ENCODE data around the gene DENND5B. TPM values are rescaled to one million over a fixed set of nuclear protein-coding genes. Genes with fewer than 3 reads are reported as not detected.
A peak's percentile ranks its signal among the peaks of the same experiment; 100 is the strongest.
"Not testable (repeated sequence)": the region's sequence is repeated elsewhere in the genome, so short reads cannot be mapped to it uniquely, and the experiment has no call there.

The DENND5B gene
- total RNA-seq, 1 donor, result 9.4 TPM

DNA sequence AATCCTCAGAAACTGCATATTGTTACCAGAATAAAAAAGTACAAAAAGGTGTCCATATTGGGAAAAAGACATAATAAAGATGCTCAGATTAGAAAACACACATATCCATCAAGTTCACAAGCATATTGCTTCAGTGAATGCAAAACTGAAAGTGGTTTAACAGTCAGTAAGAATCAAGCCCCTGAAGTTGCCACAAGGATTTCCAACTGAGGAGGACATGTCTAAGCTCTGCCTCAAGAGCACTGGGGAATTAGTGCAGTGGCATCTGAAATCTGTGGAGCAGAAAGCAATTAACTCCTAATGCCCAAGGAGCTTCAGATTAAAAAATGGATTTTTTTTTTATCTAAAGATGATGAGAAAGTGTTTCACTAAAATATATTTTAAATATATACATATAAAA lies 113.2 kb downstream of the DENND5B start:
- DNase-seq (ENCODE audit: low read depth in 2 of 3, low spot score in 2 of 3), result no peak

DNA sequence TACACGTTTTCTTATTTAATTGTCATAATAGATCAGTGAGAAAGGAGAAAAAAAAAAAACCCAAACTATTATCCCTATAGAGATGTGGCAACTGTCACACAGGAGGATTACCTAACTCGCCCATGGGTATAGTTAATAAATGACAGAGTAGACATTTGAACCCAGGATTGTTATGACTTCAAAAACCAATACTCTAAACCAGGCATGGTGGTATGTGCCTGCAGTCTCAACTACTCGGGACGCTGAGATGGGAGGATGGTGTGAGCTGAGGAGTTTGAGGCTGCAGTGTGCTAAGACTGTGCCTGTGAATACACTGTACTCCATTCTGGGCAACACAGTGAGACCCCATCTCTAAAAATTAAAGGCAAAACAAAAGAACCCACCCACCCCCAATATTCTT lies 114.5 kb downstream of the DENND5B start:
- no peak for DNase-seq (ENCODE audit: low read depth in 2 of 3, low spot score in 2 of 3)

DNA sequence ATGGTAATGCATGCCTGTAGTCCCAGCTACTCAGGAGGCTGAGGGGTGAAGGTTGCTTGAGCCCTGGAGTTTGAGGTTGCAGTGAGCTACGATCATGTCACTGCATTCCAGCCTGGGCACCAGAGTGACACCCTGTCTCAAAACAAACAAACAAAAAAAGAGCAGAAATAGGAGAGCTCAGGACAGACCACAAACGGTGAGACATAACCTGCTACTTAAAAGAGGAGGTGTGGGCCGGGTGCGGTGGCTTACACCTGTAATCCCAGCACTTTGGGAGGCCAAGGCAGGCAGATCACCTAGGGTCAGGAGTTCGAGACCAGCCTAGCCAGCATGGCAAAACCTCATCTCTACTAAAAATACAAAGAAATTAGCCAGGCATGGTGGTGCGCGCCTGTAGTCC lies 115.3 kb downstream of the DENND5B start:
- DNase-seq (ENCODE audit: low read depth in 2 of 3, low spot score in 2 of 3), result not testable (repeated sequence)

DNA sequence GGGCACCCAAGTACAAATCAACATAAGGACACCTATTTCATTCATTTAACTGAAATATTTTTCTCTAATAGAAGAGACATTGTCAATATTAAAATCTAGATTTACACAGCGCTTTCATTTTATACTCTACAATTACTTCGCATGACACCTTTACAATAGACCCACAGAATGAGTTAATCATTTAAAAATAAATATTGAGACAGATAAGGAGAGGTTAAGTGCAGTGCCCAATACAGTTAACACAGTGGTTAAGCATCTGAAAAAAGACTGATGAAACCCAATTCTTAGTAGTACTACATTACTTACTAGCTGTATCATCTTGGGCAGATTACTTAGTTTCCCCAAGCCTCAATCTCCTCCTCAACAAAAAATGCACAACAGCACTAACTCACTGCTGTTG lies 116.2 kb downstream of the DENND5B start:
- no peak for DNase-seq (ENCODE audit: low read depth in 2 of 3, low spot score in 2 of 3)

DNA sequence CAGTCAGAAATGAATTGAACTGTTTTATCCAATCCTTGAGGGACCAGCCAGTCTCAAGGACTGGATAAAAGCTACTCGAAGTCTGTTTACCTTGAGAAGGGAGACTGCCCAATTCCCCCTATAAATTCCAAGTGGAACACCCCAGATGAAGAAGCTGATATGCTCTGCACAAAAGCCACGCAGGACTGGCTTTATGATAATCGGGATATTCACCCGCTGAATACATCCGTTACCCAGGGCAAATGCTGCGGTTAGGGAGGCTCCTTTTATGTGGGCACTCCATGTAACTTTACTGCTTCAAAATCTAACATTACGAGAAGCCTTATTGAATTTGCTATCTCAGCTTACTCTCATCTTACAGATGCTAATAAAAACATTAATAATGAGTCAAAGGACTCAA lies 119.1 kb downstream of the DENND5B start:
- no peak for DNase-seq (ENCODE audit: low read depth in 2 of 3, low spot score in 2 of 3)

DNA sequence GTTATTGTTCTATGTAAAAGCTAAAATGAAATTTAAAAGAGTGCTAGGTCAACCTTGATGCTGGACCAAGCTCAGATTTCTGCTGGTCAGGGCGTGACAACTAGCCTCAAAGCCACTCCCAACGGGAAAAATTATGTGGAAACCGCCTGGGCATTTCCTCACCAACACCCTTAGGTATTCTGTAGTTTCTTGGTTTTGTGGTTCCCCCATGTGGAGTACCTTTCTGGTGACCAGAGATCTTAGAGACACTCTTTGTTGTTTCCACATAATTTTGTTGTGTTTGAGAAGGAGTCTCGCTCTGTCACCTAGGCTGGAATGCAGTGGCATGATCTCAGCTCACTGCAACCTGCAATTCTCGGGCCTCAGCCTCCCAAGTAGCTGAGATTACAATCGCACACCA lies 119.9 kb downstream of the DENND5B start:
- no peak for DNase-seq (ENCODE audit: low read depth in 2 of 3, low spot score in 2 of 3)

DNA sequence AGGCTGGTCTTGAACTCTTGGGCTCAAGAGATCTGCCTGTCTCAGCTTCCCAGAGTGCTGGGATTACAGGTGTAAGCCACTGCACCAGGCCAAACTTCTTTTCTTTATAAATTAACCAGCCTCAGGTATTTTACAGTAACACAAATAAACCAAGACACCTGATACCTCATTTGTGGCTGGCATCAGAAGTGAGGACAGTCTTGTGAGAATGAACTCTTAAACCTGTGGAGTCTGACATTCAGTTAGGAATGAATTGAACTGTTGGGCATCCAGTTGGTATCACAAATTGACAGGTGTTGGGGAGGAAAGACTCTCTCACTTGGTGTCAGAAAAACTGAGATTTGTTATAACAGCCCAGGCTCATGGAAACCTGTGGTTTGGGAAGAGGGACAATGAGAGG lies 120.5 kb downstream of the DENND5B start:
- no peak for DNase-seq (ENCODE audit: low read depth in 2 of 3, low spot score in 2 of 3)

DNA sequence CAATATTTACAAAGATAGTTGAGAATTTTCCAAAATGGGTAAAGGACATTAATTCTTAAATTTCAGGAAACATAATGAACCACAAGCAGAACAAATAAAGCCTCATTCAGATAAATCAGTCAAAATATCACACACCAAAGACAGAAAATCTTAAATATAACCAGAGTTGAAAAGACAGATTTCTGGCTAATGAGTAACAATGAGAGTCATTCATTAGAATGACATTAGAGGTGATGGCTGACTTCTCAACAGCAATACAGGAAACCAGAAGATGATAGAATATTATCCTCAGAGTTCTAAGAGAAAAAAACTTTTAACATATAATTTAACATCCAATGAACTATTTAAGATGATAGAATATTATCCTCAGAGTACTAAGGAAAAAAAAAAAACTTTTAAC lies 124.2 kb downstream of the DENND5B start:
- no peak for DNase-seq (ENCODE audit: low read depth in 2 of 3, low spot score in 2 of 3)

DNA sequence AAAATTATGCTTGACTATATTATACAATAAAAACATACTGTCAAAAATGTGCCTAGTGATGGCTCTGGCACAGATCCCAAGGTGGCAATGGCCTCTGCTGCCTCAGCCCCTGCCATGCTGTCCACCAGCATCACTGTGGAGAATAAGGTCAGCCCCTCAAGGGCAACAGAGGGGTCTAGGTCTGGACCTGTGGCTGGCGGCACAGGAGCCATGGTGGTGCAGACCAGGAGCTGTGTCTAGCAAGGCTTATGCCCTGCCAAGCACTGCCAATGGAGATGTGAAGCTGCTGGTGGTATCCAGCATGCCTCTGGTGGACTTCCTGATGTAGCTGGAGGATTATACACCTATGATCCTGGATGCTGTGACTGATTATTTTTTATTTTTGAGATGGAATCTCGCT lies 125.9 kb downstream of the DENND5B start:
- no peak for DNase-seq (ENCODE audit: low read depth in 2 of 3, low spot score in 2 of 3)

DNA sequence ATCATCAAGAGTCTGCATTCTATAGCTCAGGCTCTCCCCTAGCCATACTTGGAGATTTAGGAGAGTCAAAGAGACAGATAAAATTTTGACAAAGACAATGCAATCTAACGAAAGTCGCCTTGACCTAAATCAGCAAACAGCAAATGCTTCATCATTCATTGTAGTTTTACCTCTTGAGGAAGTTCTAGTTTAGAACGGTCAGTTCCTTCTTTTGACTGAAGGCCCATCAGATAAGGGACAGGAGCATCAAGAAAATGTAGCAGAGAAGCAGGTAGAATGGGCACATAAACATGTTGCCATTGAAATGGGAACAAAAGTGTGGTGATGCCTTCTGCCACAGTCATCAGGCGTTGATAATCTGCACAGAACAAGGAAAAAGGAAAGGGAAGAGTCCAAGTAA lies 130.9 kb downstream of the DENND5B start:
- DNase-seq (ENCODE audit: low read depth in 2 of 3, low spot score in 2 of 3), result no peak

DNA sequence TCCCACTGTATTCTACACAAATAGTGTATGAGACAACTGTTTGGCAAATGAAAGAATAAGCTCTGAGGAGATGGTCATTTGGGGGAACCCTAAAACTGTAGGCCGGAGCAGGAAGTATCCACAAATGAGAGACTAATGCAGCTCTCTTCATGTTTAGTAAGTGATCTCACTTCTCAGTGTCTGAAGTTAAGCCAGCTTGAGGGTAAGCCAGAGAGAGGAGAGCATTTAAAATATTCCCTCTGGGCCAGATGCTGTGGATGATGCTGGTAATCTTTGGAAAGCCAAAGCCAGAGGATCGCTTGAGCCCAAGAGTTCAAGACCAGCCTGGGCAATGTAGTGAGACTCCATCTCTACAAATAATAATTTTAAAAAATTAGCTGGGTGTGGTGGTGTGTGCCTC lies 134.4 kb downstream of the DENND5B start:
- no peak for DNase-seq (ENCODE audit: low read depth in 2 of 3, low spot score in 2 of 3)

DNA sequence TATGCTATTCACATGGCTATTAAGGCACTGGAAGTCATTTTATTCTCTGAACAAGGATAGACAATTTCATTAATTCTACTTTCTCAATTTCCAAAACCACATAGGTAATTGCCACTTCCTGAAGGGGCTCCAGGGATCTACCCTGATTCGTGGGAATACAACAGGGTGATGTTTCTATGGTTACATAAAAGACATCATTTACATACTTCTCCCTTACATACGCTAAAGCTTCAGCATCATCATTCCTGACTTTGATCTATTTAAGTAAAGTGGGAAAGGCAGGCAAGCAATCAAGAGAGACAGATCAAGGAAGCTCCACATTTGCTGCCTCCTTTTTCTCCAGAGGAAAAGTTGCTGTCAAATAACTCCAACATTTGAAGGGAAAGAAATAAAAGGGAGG lies 146.2 kb downstream of the DENND5B start:
- no peak for DNase-seq (ENCODE audit: low read depth in 2 of 3, low spot score in 2 of 3)

DNA sequence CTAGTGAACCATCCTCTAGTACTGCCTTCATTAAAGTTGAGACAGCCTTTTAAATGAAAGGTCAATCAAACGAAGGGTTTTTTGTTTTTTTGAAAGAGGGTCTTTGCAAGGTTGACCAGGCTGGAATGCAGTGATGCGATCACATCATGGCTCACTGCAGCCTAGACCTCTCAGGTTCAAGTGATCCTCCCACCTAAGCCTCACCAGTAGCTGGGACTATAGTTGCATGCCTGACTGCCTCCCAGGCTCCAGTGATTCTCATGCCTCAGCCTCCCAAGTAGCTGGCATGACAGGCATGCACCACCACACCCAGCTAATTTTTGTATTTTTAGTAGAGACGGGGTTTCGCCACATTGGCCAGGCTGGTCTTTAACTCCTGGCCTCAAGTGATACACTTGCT lies 150.3 kb downstream of the DENND5B start:
- DNase-seq (ENCODE audit: low read depth in 2 of 3, low spot score in 2 of 3), result no peak

DNA sequence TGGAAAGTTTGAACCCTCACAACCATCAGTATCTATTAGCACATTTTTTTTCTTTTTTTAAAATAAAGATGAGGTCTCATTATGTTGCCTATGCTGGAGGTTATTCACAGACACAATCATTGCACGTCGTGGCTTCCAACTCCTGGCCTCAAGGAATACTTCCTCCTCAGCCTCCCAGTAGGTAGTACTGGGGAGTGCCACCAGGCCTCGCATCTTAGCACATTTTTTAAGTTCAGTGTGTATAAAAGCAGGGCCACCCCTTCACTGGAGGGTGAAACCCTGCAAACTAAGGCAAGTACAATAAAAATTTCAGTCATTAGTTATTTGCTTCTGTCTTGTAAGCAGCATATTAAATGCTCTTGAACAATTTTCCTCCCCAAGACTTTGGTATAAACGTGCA lies 150.8 kb downstream of the DENND5B start:
- DNase-seq (ENCODE audit: low read depth in 2 of 3, low spot score in 2 of 3), result no peak

DNA sequence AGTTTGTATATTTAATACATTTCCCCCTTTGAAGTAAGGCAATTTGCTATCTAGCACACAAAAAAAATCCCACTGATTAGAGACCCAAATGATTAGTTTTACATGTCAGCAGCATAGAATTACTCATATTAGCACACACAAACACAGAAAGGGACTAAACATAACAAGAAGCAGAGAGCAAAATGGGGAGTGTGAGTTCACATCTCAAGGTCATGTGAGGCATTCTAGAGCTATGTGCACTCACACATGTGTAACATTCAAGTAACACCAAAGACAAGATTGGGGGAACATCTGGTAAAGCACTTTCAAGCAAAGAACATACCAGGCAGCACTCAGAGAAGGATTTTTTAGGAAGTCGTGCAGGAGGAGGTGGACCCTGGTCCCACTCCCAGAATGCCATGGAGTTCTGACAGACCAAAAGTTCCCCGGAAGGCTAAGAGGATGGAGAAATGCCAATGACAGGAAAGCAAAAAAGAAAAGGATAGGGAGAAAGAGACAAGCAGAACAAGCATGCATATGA lies 159.2 kb downstream of the DENND5B start:
- DNase-seq (ENCODE audit: low read depth in 2 of 3, low spot score in 2 of 3), result no peak

DNA sequence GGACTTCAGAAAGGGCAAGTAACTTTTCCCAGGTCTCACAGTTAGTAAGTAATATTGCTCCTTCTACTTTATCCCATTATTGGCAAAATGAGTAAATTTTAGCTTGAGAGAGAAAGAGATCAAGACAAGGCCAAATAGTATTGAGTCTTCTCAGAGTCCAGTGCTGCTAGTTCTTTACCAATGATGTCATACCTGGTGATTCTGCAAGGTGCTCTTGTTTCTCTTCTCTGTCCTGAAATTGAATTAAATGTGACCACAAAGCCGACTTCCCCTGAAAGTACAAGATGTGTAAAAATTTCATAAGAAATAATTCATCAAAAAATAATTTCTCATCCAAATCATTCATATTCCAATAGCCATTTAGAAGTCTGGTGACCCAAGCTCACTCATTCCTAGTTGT lies 167.5 kb downstream of the DENND5B start:
- DNase-seq (ENCODE audit: low read depth in 2 of 3, low spot score in 2 of 3), result no peak

DNA sequence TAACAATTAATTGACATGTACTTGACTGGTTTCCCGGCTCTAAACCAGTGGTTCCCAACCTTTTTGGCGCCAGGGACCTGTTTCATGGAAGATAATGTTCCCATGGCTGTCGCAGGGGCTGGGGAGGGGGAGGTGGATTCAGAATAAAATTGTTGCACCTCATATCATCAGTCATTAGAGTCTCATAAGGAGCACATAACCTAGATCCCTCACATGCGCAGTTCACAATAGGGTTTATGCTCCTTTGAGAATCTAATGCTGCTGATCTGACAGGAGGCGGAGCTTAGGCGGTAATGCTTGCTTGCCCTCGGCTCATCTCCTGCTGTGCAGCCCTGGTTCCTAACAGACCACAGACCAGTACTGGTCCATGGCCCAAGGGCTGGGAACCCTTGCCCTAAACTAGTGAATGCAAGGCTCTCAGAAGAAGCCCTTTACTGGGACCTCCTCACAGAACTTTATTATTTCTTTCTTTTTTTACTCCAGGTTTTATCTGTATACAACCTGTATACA lies 178.6 kb downstream of the DENND5B start:
- DNase-seq (ENCODE audit: low read depth in 2 of 3, low spot score in 2 of 3), result no peak

DNA sequence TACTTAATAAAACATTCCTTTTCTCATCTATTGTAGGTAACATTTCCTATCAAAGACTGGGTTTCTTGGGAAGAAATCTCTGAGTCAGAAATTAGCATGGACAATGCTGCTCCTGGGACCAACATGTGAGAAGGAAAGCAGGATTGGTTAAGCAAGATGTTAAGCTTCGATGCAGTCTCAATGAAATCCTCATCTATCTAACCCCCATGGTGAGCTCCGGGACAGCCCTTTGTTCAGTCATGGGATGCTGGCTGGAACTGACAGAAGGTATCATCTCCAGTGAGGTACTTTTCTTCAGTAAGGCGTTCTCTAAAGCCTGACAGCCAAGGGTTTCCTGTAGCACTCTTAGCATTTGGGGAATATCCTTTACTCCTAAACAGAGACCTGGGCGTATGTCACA lies 182.2 kb downstream of the DENND5B start:
- DNase-seq (ENCODE audit: low read depth in 2 of 3, low spot score in 2 of 3), result no peak

DNA sequence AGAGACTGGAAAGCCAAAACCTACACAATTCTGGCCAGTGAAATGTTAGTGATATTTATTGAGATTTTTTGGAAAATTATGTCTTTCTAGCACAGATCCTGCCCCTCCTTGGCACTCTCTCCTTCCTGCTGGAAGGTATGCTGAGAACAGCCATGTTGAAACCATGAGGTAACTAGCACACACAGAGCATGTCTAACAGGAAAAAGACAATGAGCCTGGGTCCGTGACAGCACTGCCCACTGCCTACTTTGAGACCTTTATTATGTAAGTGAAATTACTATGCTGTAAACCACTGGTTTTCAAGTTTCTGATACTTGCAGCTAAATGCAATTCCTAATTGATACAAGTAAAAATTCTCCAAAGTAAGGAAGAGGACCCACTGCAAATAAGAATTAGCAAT lies 183.4 kb downstream of the DENND5B start:
- DNase-seq (ENCODE audit: low read depth in 2 of 3, low spot score in 2 of 3), result no peak

DNA sequence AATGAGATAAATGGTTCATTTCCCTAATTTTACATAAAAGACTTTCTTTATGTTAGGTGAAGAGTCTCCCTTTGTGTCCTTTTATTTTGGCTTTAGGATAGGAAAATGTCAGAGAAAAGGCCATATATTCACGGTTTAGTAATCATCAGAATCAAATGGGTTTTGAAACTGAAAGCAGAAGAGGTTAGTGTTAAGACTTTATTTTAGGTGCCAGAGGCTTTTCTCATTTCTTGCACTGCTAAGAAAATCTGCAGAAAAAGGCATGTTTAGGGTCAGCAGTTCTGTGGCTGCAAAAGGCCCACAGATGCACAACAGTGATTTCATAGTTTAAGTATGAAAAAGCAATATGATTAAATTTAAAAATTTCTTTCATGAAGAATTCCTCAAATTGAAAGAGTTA lies 184.6 kb downstream of the DENND5B start:
- no peak for DNase-seq (ENCODE audit: low read depth in 2 of 3, low spot score in 2 of 3)

DNA sequence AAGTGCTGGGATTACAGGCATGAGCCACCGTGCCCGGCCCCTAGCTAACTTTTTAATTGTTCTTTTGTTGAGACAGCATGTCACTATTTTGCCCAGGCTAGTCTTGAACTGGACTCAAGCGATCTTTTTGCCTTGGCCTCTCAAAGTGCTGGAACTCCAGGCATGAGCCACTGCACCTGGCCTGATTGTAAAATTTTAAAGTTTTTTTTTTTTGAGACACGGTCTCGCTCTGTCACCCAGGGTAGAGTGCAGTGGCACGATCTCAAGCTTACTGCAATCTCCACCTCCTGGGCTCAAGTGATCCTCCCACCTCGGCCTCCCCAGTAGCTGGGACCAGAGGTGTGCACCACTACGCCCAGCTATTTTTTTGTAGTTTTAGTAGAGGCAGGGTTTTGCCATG lies 185.9 kb downstream of the DENND5B start:
- DNase-seq (ENCODE audit: low read depth in 2 of 3, low spot score in 2 of 3), result no peak

DNA sequence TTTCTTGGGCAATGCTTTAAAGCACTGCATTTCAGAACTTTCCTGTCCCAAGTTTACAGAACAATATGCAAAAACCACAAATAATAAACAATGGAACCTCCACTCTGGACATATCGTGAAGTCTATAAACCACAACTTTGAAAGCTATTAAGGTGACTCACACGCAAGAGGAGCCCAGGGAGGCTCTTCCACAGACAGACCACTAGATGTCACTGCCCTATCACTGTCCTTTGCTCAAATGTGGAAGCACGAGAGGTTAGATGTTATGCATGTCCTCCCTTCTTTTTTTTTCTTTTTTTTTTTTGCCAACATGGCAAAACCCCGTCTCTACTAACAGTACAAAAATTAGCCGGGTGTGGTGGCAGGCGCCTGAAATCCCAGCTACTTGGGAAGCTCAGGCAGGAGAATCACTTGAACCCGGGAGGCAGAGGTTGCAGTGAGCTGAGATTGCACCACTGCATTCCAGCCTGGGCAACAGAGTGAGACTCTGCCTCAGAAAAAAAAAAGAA lies 187.8 kb downstream of the DENND5B start:
- peak in 2 of 3 donors; percentile 84 to 93 for DNase-seq (ENCODE audit: low read depth in 2 of 3, low spot score in 2 of 3)

DNA sequence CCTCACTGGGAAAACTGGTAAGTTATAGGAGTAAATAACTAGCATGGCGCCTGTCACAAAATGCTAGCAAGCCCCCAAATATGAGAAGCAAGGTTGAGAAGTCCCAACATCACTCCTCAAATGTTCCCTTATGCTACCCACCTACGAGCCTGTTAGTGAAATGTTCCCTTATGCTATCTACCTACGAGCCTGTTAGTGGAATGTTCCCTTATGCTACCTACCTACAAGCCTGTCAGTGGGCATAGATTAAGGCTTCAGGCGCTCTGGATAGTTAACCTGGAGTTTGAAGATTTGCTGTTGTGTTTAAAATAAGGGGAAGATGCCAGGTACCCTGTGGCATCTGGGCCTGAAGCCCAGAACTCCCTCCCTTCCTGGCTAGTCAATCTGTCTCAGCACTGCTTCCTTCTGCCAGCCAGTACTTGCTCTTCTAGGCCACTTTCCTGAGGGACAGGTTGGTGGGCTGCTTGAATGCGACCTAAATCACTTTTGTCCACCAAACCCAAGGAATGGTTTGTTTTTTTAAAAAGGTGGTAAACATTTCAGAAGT lies 197.9 kb downstream of the DENND5B start:
- DNase-seq (ENCODE audit: low read depth in 2 of 3, low spot score in 2 of 3), result no peak

Data from hematopoietic multipotent progenitor cell (in vitro differentiated cells).